ENCODE measurements around the gene ENTPD3.

ENTPD3 gene

DNA sequence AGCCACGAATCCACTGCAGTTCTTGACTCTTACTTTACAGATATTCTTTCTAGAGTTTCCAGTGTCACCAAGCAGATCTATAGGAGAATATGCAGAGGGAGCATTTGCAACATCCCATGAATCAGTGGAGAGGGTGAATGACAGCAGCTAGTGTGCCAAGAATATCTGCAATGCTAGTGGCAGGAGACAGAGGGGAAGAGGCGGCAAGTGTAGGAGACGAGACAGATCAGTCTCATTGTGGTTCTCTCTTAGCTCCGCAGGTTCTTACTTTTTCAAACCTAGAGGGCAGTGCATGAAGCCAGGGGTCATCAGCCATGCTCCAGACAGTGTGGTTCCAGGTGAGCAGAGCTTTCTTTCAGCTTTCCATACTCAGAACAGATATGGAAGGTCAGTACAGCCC, 90.7 kb downstream of the ENTPD3 start:
- Histone ChIP-seq H3K9me3 (ENCODE audit: severe bottlenecking) (no peaks in the 10 kb centered on the region), H3K27ac (ENCODE audit: poor library complexity, severe bottlenecking) (no peak overlapping the region), H3K27me3 (ENCODE audit: insufficient read depth, poor library complexity, severe bottlenecking) (no peaks in the 10 kb centered on the region), H3K36me3 (ENCODE audit: low read depth) (peaks cover 17% of the 10 kb centered on the region), H3K4me3 (ENCODE audit: severe bottlenecking) (peak overlapping the region; percentile 89), H3K4me1 (ENCODE audit: insufficient read depth, poor library complexity, severe bottlenecking) (no peaks in the 10 kb centered on the region)
- DNase-seq (ENCODE audit: low spot score) (no peak), ATAC-seq (ENCODE audit: low read depth) (0 out of 3 replicates have a peak, but pooled peaks have one; percentile 9)
- TF ChIP-seq, protein P1, sequence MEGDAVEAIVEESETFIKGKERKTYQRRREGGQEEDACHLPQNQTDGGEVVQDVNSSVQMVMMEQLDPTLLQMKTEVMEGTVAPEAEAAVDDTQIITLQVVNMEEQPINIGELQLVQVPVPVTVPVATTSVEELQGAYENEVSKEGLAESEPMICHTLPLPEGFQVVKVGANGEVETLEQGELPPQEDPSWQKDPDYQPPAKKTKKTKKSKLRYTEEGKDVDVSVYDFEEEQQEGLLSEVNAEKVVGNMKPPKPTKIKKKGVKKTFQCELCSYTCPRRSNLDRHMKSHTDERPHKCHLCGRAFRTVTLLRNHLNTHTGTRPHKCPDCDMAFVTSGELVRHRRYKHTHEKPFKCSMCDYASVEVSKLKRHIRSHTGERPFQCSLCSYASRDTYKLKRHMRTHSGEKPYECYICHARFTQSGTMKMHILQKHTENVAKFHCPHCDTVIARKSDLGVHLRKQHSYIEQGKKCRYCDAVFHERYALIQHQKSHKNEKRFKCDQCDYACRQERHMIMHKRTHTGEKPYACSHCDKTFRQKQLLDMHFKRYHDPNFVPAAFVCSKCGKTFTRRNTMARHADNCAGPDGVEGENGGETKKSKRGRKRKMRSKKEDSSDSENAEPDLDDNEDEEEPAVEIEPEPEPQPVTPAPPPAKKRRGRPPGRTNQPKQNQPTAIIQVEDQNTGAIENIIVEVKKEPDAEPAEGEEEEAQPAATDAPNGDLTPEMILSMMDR (IDR thresholded peaks at IDR 0.05; ENCODE audit: poor library complexity, severe bottlenecking) = no peak

Measured in RWPE2 (cell line).